Measurements from ENCODE around the gene CHD5. TPM values are rescaled to one million over a fixed set of nuclear protein-coding genes. Genes with fewer than 3 reads are reported as not detected.
A peak's percentile ranks its signal among the peaks of the same experiment; 100 is the strongest.

Gene CHD5
- total RNA-seq, 4 donors from 2014 or later: 0.14 to 1.6 (median 1.2) TPM

DNA sequence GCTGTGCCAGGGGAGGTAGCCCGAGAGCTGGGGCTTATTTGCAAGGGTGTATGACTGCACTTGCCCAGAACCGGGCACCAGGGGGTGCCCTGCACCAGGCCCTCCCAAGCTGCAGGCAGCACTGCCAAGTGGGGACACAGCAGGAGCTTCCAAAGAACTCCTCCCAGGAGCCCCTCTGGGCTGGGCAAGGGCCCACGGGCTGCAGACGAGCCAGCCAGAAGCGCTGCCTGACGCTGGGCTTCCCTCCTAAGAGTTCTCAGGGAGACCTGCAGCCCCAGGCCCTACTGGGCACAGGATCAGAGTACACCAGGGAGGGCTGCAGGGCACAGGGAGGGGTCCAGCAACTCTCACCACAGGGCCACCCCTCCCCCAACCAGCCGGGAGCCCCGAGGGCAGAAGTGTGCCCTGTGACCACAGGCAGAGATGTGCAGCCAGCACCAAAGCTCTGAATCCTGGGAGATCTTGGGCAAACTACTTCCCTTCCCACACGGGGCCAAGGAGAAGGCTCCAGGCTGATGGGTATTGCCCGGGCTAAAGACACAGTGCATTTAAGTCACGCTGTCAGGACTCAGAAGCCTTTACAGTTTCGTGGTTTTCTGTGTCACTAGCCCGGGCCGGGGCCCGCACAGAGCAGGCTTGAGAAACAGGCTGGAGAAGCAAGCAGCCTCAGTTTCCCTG, 71.0 kb downstream of the CHD5 start:
- H3K9me3 ChIP-seq: no peaks in the 10 kb centered on the region
- DNase-seq: peak; percentile 32
- intact Hi-C loops (cut with DNase I; ENCODE audit: low total_unique reads): no loop called here
- no peaks in the 10 kb centered on the region for H3K4me1 ChIP-seq
- no peaks in the 10 kb centered on the region for H3K27me3 ChIP-seq
- no peak overlapping the region for H3K27ac ChIP-seq
- H3K4me3 ChIP-seq: no peak overlapping the region
- in situ Hi-C loops (cut with MboI; ENCODE audit: low pct_ligation_motif_present in 1 of 4, low pct_unique_long_range_greater_than_20kb in 1 of 4, low sequenced_read_pairs in 3 of 4): no loop called here
- 0 to 38% methylated on average over 1 to 15 of the region's 15 CpGs for WGBS, 2 donors (ENCODE audit: low coverage in 1 of 2)
- TF ChIP-seq, protein P1, sequence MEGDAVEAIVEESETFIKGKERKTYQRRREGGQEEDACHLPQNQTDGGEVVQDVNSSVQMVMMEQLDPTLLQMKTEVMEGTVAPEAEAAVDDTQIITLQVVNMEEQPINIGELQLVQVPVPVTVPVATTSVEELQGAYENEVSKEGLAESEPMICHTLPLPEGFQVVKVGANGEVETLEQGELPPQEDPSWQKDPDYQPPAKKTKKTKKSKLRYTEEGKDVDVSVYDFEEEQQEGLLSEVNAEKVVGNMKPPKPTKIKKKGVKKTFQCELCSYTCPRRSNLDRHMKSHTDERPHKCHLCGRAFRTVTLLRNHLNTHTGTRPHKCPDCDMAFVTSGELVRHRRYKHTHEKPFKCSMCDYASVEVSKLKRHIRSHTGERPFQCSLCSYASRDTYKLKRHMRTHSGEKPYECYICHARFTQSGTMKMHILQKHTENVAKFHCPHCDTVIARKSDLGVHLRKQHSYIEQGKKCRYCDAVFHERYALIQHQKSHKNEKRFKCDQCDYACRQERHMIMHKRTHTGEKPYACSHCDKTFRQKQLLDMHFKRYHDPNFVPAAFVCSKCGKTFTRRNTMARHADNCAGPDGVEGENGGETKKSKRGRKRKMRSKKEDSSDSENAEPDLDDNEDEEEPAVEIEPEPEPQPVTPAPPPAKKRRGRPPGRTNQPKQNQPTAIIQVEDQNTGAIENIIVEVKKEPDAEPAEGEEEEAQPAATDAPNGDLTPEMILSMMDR (IDR thresholded peaks at IDR 0.05): peak; percentile 12 to 47 (median 34)
- TF ChIP-seq POLR2A (IDR thresholded peaks at IDR 0.05) (no peak), POLR2AphosphoS5 (IDR thresholded peaks at IDR 0.05) (no peak), EP300 (IDR thresholded peaks at IDR 0.05; ENCODE audit: low read depth) (no peak)
- no peaks in the 10 kb centered on the region for H3K36me3 ChIP-seq

DNA sequence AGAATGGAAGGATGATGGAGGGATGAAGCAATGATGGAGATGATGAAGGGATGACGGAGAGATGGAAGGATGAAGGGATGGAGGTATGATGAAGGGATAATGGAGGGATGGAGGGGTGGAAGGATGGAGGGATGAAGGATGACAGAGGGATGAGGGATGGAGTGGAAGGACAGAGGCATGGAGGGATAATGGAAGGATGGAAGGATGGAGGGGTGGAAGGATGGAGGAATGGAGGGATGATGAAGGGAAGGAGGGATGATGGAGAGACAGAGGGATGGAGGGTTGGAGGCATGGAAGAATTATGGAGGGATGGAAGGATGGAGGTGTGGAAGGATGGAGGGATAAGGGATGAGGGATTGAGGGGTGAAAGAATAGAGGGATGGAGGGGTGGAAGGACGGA, 71.6 kb downstream of the CHD5 start:
- intact Hi-C loops (cut with DNase I; ENCODE audit: low total_unique reads) (no loop called here), in situ Hi-C loops (cut with MboI; ENCODE audit: low pct_ligation_motif_present in 1 of 4, low pct_unique_long_range_greater_than_20kb in 1 of 4, low sequenced_read_pairs in 3 of 4) (no loop called here)
- Histone ChIP-seq H3K9me3 (no peaks in the 10 kb centered on the region), H3K36me3 (no peaks in the 10 kb centered on the region), H3K27ac (no peak overlapping the region), H3K27me3 (no peaks in the 10 kb centered on the region), H3K4me1 (no peaks in the 10 kb centered on the region), H3K4me3 (no peak overlapping the region)
- no peak for DNase-seq
- TF ChIP-seq POLR2A (IDR thresholded peaks at IDR 0.05) (no peak), EP300 (IDR thresholded peaks at IDR 0.05; ENCODE audit: low read depth) (no peak), POLR2AphosphoS5 (IDR thresholded peaks at IDR 0.05) (no peak)
- TF ChIP-seq, protein P1 (IDR thresholded peaks at IDR 0.05): no peak
- 56 to 64% methylated on average over 2 of the region's 2 CpGs for WGBS, 2 donors (ENCODE audit: low coverage in 1 of 2)

DNA sequence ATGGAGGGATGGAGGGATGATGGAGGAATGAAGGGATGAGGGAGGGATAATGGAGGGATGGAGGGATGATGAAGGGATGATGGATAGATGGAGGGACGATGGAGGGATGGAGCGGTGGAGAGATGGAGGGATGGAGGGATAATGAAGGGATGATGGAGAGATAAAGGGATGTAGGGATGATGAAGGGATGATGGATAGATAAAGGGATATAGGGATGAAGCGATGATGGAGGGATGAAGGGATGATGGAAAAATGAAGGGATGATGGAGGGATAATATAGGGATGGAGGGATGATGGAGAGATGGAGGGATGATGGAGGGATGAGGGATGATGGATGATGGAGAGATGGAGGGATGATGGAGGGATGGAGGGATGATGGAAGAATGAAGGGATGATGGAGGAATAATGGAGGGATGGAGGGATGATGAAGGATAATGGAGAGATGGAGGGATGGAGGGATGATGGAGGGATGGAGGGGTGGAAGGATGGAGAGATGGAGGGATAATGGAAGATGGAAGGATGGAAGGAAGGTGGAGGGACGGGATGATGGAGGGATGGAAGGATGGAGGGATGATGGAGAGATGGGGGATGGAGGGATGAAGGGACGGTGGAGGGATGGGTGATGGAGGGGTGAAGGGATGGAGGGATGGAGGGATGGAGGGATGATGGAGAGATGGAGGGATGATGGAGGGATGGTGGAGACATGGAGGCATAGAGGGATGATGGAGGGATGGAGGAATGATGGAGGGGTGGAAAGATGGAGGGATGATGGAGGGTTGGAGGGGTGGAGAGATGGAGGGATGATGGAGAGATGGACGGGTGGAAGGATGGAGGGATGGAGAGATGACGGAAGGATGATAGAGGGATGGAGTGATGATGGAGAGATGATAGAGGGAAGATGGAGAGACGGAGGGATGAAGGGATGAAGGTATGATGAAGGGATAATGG, 72.4 kb downstream of the CHD5 start:
- DNase-seq: no peak
- Histone ChIP-seq H3K9me3 (no peaks in the 10 kb centered on the region), H3K4me3 (no peak overlapping the region), H3K27ac (no peak overlapping the region), H3K36me3 (no peaks in the 10 kb centered on the region), H3K27me3 (peaks cover 8% of the 10 kb centered on the region), H3K4me1 (no peaks in the 10 kb centered on the region)
- intact Hi-C loops (cut with DNase I; ENCODE audit: low total_unique reads): no loop called here
- TF ChIP-seq POLR2AphosphoS5 (IDR thresholded peaks at IDR 0.05) (no peak), EP300 (IDR thresholded peaks at IDR 0.05; ENCODE audit: low read depth) (no peak), POLR2A (IDR thresholded peaks at IDR 0.05) (no peak)
- TF ChIP-seq, protein P1 (IDR thresholded peaks at IDR 0.05): no peak
- in situ Hi-C loops (cut with MboI; ENCODE audit: low pct_ligation_motif_present in 1 of 4, low pct_unique_long_range_greater_than_20kb in 1 of 4, low sequenced_read_pairs in 3 of 4): no loop called here
- WGBS, 2 donors (ENCODE audit: low coverage in 1 of 2): 85 to 89% methylated on average over 7 to 8 of the region's 8 CpGs

DNA sequence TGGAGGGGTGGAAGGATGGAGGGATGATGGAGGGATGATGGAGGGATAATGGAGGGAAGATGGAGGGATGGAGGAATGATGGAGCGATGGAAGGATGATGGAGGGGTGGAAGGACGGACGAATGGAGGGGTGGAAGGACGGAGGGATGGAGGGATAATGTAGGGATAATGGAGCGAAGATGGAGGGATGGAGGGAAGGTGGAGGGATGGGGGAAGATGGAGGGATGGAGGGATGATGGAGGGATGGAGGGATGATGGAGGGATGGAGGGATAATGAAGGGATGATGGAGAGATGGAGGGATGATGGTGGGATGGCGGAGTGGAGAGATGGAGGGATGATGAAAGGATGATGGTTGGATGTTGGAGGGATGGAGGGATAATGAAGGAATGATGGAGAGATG, 73.1 kb downstream of the CHD5 start:
- H3K27me3 ChIP-seq: peaks cover 15% of the 10 kb centered on the region
- TF ChIP-seq, protein P1 (IDR thresholded peaks at IDR 0.05): no peak
- TF ChIP-seq EP300 (IDR thresholded peaks at IDR 0.05; ENCODE audit: low read depth) (no peak), POLR2AphosphoS5 (IDR thresholded peaks at IDR 0.05) (no peak)
- H3K27ac ChIP-seq: no peak overlapping the region
- no peaks in the 10 kb centered on the region for H3K4me1 ChIP-seq
- in situ Hi-C loops (cut with MboI; ENCODE audit: low pct_ligation_motif_present in 1 of 4, low pct_unique_long_range_greater_than_20kb in 1 of 4, low sequenced_read_pairs in 3 of 4) (no loop called here), intact Hi-C loops (cut with DNase I; ENCODE audit: low total_unique reads) (no loop called here)
- no peak overlapping the region for H3K4me3 ChIP-seq
- H3K9me3 ChIP-seq: no peaks in the 10 kb centered on the region
- 83 to 87% methylated on average over 1 to 6 of the region's 6 CpGs for WGBS, 2 donors (ENCODE audit: low coverage in 1 of 2)
- H3K36me3 ChIP-seq: no peaks in the 10 kb centered on the region
- DNase-seq: no peak
